C1 segment of cervical spinal cord (tissue), 14 donors: ENCODE results near the gene MCCC1.
"Not testable (repeated sequence)": the region's sequence is repeated elsewhere in the genome, so short reads cannot be mapped to it uniquely, and the experiment has no call there.

Experiments used
- DNase-seq, 14 donors: peaks; one replicate each; lab custom pipeline; 2025; lab: John Stamatoyannopoulos, UW

MCCC1 gene

GRCh38 chr3:183046883-183047282 lies 52.4 kb downstream of the MCCC1 start:
- DNase-seq, result no peak

GRCh38 chr3:183044547-183045229 lies 54.6 kb downstream of the MCCC1 start:
- DNase-seq, result no peak

DNA sequence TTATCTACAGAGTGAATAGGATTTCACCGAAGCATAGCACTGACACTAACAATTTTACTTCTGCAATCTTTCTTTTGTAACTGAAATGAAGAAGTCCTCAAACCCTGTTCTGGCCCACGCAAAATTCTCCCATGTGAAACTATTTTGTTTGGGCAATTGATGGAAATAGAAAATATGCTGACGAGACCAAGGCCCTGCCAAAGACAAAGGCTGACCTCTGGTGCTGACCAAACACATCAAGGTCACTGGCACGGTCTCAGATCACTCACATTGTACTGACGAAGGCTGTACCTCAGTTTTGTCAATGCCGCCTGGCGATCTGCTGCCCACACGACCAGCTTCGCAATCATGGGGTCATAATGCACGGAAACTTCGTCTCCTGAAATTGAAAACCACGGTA lies 60.5 kb downstream of the MCCC1 start:
- DNase-seq, result no peak

GRCh38 chr3:183038221-183038620 lies 61.1 kb downstream of the MCCC1 start:
- DNase-seq, result no peak

DNA sequence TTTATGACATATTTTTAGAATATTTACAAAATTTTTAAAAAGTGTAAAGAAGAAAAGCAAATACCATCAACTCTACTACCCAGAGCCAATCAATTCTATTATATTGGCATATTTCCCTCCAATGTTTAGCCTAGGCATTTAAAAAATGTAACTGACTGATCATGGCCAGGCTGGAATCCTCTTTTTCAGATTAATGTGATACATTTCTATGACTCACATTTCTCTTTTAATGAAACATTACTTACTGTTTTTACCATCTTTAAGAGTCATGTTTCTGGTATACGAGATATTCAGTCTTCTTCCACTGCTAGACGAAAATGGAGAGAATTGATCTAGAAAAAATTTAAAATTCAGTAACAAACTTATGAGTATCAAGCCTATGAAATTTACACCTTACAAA lies 65.5 kb downstream of the MCCC1 start:
- no peak for DNase-seq

DNA sequence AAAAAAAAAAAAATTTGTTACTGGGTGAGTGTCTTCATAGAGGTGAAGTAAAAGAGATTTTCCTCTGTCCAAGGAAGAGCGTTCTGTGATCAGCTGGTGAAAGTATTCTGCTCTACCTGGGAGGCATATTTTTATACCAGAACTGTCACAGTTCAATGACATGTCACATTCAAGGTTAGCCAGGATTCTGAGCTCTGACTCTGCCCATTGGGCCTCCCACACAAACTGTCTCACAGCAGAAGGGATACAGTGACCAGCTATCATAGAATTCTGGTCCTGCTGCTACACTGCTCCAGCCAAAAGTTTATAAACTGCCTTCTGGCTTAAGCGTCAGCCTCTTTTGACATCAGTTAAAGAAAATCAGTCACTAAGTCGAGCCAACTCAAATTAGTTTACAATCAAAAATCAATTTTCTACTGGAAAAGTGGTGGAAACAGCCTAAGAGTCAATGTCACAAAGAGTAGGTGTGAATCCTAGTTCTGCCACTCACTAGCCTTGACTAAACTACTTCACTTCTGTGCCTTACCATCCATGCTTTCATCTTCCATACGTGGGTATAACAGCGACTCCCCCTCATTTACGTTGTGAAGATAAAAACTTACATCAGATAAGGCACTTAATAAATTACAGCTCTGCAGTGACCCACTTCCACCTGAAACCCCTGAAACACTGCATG lies 66.3 kb downstream of the MCCC1 start:
- DNase-seq, result no peak

GRCh38 chr3:183031826-183032225 lies 67.5 kb downstream of the MCCC1 start:
- DNase-seq, result no peak

DNA sequence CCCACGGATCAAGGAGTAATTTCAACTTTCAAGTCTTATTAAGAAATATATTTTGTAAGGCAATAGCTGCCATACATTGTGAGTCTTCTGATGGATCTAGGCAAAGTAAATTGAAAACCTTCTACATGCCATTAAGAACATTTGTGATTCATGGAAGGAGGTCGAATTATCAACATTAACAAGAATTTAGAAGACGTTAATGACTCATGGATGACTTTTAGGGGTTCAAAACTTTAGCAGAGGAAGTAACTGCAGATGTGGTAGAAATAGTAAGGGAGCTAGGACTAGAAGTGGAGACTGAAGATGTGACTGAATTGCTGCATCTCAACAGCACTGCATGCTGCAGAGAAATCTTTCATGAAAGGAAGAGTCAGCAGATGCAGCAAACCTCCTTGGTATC lies 70.9 kb downstream of the MCCC1 start:
- no peak for DNase-seq

DNA sequence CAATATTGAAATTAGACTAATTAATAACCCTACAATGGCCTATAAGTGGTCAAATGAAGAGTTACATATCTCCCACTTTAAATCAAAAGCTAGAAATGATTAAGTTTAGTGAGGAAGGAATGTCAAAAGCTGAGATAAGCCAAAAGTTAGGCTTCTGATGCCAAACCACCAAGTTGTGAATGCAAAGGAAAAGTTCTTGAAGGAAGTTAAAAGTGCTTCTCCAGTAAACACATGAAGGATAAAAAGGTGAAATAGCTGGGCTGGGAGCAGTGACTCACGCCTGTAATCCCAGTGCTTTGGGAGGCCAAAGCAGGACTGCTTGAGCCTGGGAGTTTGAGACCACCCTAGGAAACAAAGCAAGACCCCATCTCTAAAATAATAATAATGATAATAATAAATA lies 72.0 kb downstream of the MCCC1 start:
- no peak for DNase-seq

GRCh38 chr3:183022936-183023516 lies 76.3 kb downstream of the MCCC1 start:
- no peak for DNase-seq

DNA sequence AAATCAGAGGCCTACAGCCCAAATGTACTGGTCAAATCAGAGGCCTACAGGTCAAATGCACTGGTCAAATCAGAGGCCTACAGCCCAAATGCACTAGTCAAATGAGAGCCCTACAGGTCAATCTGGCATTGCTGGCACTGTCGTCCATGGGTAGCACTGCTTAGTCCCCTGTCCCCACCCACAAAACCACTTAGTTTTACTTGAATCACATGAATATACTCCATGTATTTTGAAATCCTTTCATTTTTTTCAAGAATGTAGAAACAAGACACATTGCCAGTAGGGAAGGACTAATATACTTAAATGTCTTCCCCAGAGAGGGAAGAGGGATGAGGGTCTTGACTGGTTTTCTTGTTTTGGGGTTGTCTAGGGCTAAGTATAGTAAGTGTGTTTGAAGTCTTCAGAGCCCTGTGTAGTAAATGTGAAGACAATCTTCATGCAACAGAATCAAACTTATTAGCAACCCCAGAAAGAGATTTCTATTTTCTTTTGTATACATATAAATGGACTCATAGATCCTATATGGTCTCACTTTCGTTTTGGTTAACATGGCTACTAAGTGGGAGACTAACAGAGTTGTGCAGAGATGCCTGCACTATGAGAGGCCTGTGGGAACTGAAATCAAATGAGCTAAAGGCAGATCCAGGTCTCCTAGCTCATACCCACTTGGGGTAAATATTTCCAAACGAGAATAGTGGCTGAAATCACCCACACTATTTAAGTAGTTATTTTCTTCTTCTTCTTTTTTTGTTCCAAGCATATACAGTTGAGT lies 80.7 kb downstream of the MCCC1 start:
- DNase-seq, result no peak

DNA sequence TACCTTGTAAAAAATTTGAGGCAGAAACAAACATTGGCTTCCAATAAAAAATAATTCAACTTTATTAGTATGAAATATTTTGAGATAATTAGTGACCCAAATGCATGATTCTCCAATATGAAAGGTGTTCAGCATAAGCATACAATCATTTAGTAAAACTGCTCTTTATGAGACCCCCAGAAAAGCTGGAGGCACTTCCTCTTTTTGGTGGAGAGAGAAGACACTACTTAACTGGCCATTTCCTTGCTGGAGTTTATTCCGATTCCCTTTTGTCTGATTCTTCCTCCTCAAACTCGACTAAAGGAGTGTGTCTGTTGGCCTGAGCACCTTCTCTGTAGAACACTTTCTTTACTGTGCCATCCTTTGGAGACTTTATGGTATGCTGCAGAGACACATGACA lies 84.1 kb downstream of the MCCC1 start:
- DNase-seq, result no peak

GRCh38 chr3:183013856-183014255 lies 85.4 kb downstream of the MCCC1 start:
- no peak for DNase-seq

- DNase-seq, result no peak
Observed at GRCh38 chr3:183013074-183013473, 86.2 kb downstream of the MCCC1 start.

DNA sequence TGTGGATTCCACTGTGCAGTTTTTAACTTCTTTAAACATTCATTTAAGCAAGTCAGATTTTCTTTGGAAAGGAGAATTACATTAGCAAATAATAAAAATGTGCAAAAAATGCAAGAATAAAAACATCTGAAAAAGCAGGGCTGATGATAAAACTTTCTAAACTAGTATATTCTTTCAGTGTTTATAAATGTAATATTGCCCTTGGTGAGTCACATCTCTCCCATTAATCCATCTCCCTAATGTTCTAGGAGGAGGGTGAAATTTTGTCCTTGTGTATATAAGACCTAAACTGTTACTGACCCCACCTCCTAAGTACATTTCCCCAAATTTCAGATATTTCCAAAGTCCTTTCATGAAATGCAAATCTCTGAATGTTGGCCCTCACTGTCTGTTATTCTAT lies 90.5 kb downstream of the MCCC1 start:
- no peak for DNase-seq

- no peak for DNase-seq
Observed at GRCh38 chr3:183008303-183008702, 91.0 kb downstream of the MCCC1 start.

DNA sequence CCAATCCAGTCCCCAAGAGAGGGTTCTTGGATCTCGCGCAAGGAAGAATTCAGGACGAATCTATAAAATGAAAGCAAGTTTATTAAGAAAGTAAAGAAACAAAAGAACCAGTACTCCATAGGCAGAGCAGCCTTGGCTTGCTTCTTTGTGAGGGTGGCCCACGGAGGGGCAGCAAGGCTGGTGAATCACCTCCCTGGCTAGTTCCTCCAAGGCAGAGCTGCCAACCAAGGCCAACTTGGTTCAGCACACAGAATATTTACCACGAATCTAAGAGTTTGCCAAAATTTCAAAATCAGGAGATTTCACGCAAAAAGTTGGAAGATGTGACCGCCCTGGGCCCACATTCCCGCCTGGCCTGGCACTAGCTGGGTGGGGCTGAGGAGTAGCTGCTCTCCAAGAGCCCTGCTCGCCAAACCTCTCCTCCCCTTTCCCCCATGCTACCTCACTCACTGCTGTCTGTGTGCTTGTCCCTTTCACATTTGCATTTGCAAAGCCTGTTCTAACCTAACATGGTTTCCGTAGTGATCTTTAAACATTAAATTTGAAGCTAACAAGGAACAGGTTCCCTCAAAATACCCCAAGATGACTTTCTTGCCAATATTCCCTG lies 92.8 kb downstream of the MCCC1 start:
- no peak for DNase-seq

DNA sequence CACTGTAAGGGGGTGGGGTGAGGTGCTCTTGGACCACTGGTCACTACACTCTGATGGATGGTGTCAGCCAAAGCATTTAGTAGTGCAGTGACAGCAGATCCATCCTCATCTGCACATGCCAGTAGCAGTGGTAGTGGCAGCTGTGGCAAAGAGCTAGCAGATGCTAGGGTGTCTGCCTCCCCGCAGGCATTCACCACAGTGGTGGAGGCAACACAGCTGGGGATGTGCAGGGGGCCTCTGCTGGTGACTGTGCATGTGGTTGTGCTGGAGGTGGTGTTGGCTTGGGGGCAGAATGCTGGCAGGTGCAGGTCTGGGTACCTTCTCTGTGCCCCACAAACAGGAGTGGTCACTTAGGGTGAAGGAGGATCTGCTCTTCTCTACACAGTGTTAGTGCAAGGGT lies 99.5 kb downstream of the MCCC1 start:
- DNase-seq, result no peak

- not testable (repeated sequence) for DNase-seq
Observed at GRCh38 chr3:182993486-182994201, 105.7 kb downstream of the MCCC1 start.

DNA sequence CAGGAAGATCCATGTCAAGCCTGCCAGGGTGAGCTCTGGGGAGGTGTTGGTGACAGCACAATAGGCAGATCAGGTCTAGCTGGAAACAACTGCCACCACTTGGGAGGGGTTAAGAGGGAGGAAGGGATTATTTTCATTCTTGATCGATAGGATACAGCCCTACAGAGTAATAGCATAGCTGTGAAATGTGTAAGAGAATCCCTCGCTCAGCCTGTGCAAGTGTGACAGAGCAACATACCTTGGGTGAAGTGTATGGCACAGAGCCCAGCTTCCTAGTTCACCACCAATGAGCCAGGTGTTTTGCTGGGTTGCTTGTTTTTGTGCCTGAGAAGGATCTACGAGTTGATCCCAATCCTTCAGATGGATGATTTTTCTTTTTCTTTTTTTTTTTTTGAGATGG lies 109.7 kb downstream of the MCCC1 start:
- DNase-seq, result no peak

- no peak for DNase-seq
Observed at GRCh38 chr3:182986021-182986420, 113.3 kb downstream of the MCCC1 start.
